HG03469 (cell line): ENCODE data around the gene PGLYRP3.
"Not testable (repeated sequence)": the region's sequence is repeated elsewhere in the genome, so short reads cannot be mapped to it uniquely, and the experiment has no call there.

Experiments
- ATAC-seq: cut with Tn5 transposase; IDR thresholded peaks from one replicate; pipeline ENCODE4 v1.9.1; 2021; ENCODE audit warnings: mild to moderate bottlenecking, moderate library complexity, moderate number of reproducible peaks; ENCODE audit not compliant: unreplicated experiment

The PGLYRP3 gene

GRCh38 chr1:153318145-153318544 lies 5.4 kb upstream of the PGLYRP3 start:
- not testable (repeated sequence) for ATAC-seq

GRCh38 chr1:153316013-153316412 lies 3.3 kb upstream of the PGLYRP3 start:
- not testable (repeated sequence) for ATAC-seq

GRCh38 chr1:153314388-153314787 lies 1.6 kb upstream of the PGLYRP3 start:
- ATAC-seq = not testable (repeated sequence)

GRCh38 chr1:153313288-153313687 lies 536 bp upstream of the PGLYRP3 start:
- ATAC-seq = no peak

GRCh38 chr1:153310526-153310925 lies 2.2 kb downstream of the PGLYRP3 start:
- ATAC-seq = no peak

- no peak for ATAC-seq
These were observed 3.3 kb downstream of the PGLYRP3 start for GRCh38 chr1:153309441-153309840.

- no peak for ATAC-seq
These were observed 4.2 kb downstream of the PGLYRP3 start for GRCh38 chr1:153308540-153308939.

- no peak for ATAC-seq
These were observed 5.5 kb downstream of the PGLYRP3 start for GRCh38 chr1:153307221-153307600.

- ATAC-seq = no peak
These were observed 6.2 kb downstream of the PGLYRP3 start for GRCh38 chr1:153306303-153307220.

GRCh38 chr1:153305682-153306081 lies 7.1 kb downstream of the PGLYRP3 start:
- no peak for ATAC-seq

GRCh38 chr1:153302308-153302707 lies 10.4 kb downstream of the PGLYRP3 start:
- ATAC-seq = no peak

GRCh38 chr1:153293851-153294250 lies 18.9 kb downstream of the PGLYRP3 start:
- no peak for ATAC-seq

- no peak for ATAC-seq
These were observed 19.3 kb downstream of the PGLYRP3 start for GRCh38 chr1:153293480-153293775.

GRCh38 chr1:153292740-153293479 lies 19.8 kb downstream of the PGLYRP3 start:
- no peak for ATAC-seq

- no peak for ATAC-seq
These were observed 20.6 kb downstream of the PGLYRP3 start for GRCh38 chr1:153292185-153292584.

- ATAC-seq = no peak
These were observed 21.2 kb downstream of the PGLYRP3 start for GRCh38 chr1:153291514-153291913.

GRCh38 chr1:153288634-153289275 lies 24.0 kb downstream of the PGLYRP3 start:
- no peak for ATAC-seq

- ATAC-seq = no peak
These were observed 34.9 kb downstream of the PGLYRP3 start for GRCh38 chr1:153277852-153278251.

- no peak for ATAC-seq
These were observed 40.6 kb downstream of the PGLYRP3 start for GRCh38 chr1:153272186-153272585.

GRCh38 chr1:153271711-153272110 lies 41.0 kb downstream of the PGLYRP3 start:
- no peak for ATAC-seq

- ATAC-seq = no peak
These were observed 47.3 kb downstream of the PGLYRP3 start for GRCh38 chr1:153265457-153265856.
